Activated gamma-delta T cell treated with Interleukin-2 at 50 U/mL for 16 hours (primary cell): Measurements from ENCODE around the gene PLB1.

Experiments used
- DNase-seq: peaks from one replicate; pipeline ENCODE4 v3.0.0-alpha.2; 2020

Gene PLB1

GRCh38 chr2:28616396-28616999 is 120.6 kb downstream of the PLB1 start:
- no peak for DNase-seq

- no peak for DNase-seq
Observed at GRCh38 chr2:28617502-28618184, 121.8 kb downstream of the PLB1 start.

DNA sequence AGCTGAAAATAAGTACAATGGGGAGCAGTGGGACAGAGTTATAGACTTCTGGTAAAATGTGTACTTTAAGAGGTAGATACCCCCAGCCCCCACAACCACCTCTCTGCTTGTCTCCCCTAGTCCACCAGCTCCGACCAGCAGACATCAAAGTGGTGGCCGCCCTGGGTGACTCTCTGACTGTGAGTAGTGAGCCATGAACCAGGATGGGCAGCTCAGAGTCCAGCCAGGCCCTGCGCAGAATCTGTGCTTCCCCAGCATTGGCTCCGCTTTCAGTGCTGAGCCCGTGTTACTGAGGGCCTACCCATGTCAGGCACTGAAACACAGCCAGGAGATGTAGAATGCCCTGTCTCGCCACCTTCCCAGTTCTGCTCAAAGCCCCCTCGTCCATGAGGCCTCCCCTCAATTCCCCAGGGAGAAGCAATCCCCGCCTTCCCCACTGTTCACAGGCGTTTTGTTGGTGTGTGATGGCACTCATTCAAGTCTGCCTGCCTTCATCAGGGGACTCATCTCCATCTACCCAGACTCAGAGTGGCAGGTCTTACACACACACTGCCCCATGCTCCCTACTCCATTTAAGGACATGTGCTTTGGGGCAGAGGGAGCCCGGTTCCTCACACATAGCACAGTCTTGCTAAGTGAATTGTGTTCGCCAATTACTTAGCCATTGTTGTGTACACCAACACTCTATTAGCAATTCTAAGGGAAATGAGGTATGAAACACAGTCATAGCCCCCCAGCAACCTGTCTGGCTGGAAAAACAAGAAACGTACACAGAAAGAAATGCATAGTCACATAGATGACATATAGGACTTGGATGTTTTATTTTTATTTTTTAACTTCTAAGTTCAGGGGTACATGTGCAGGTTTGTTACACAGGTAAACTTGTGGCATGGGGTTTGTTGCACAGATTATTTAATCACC is 122.6 kb downstream of the PLB1 start:
- DNase-seq, result no peak

DNA sequence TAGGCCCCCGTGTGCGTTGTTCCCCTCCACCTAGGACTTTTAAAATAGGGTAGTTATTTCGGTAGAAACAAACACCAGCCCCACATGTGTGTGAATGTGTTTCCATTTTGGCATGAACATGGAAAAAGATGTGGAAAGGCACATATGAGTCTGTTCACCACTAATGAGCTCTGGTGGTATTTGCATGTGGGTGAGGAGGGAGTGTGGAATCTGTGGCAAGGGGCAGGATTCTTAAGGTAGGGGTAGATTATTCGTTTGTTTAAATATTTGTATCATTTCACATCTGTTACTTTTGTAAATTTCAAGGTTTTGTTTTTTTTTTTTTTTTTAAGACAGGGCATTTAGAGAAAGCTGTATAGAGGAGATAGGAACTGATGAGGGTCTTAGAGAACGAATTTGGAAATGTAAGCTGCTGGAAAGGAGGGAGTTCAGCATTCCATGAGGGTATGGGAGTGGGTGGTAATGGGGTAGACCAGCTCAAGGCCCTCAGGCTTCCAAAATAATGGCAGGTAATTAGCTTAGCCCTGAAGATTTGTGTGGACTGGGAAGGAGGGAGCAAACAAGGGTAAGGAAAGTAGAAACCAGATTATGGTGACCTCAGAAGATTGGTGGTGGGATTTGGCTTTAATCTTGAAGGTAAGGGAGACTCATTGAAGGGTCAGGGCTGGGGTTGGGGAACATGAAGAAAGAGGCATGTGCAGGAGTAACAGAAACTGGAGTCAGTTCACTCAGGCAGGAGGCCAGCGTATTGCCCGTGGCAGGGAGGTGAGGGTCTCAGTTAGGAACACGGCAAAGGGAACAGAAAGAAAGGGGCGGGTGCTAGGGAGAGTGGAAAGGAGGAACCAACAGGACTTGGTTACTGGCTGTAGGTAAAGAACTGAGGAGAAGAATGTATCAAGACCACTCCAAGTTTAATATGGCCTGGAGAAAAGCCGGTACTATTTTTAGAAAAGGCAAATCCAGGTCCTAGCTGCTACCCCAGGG is 123.6 kb downstream of the PLB1 start:
- DNase-seq, result no peak

DNA sequence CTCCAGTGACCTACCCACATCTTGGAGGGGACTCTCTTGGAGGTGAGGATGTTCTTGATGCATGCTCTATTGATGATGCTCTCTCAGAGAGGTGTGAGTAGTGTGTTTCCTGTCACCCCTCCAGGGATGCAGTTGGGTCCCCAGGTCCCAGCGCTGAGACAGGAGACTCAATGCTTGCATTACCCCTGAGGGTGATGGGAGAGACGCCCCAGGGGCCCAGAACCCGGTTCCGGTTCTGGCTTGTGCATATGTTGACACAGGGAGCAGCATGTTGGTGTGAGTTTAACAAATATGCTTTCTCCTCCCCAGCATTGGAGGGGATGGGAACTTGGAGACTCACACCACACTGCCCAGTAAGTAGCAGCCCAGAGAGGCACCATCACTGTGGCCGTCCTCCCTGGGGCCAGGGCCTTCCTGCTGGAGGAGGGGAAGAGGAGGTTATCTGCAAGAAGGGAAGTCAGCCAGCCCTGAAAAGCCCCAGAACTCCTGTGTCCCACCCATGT is 124.5 kb downstream of the PLB1 start:
- DNase-seq, result no peak

DNA sequence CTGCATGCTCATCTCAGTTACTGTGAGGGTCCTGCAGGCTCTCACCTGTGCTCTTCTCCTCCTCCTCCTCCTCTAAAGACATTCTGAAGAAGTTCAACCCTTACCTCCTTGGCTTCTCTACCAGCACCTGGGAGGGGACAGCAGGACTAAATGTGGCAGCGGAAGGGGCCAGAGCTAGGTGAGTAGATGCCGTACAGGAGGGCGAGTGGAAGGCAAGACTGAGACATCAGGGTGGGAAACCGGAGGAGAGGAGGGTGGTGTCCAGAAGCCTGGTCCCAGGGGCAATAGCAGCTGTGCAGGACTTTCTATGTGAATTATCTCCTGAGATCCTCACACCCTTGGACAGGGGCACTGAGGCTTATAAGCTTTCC is 124.9 kb downstream of the PLB1 start:
- no peak for DNase-seq

GRCh38 chr2:28621172-28622100 is 125.6 kb downstream of the PLB1 start:
- DNase-seq, result peak; percentile 68

GRCh38 chr2:28622101-28622499 is 126.2 kb downstream of the PLB1 start:
- no peak for DNase-seq

DNA sequence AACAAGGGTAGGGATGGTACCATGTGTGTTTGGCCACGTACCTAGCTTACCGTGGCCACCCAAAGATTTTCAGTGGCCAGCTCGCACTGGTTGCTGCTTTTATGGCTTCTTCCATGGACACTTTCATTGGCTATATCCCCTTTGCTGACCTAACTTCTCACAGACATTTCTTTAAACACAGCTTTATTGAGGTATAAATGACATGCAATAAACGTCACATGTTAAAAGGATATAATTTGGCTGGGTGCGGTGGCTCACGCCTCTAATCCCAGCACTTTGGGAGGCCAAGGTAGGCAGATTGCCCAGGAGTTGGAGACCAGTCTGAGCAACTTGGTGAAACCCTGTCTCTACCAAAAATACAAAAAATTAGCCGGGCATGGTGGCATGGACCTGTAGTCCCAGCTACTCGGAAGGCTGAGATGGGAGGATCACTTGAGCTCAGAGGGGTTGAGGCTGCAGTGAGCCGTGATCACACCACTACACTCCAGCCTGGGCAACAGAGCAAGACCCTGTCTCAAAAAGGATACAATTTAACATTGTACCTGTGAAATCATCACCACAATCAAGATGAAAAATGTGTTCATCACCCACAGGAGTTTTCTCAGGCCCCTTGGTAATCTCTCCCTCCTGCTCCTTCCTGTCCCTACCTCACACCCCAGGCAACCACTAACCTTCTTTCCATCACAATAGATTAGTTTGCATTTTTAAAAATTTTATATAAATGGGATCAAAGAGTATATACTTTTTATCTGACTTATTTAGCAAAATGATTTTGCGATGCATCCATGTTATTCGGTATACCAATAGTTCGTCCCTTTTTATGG is 127.9 kb downstream of the PLB1 start:
- no peak for DNase-seq

GRCh38 chr2:28624436-28624792 is 128.6 kb downstream of the PLB1 start:
- no peak for DNase-seq

GRCh38 chr2:28624793-28625701 is 129.2 kb downstream of the PLB1 start:
- DNase-seq, result peak; percentile 33

GRCh38 chr2:28626376-28626775 is 130.5 kb downstream of the PLB1 start:
- DNase-seq, result no peak

DNA sequence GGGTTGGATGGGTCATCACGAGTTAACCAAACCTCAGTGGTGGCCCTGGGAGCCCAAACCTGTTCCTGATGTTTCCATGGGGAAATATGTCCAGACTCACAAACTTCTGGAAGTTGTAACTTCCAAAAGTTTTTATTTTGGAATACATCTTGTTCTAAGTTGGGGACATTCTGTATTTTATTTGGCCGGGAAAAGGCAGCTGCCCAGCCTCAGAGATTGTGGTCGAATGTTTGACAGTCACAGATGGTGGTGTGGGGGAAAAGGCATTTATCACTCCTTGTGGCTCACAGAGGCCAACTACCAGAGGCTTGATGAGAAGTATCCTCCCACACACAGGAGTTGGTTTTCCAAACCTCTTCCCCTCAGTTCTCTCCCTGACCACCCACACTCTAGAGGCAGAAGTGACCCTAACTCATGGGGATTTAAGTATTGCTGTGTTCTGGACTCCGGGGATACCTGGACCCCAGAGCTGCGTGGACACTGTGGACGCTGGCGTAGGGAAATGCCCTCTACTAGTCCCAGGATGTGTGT is 131.1 kb downstream of the PLB1 start:
- DNase-seq, result no peak

- DNase-seq, result no peak
Observed at GRCh38 chr2:28627722-28628480, 132.0 kb downstream of the PLB1 start.

- DNase-seq, result no peak
Observed at GRCh38 chr2:28628506-28628905, 132.6 kb downstream of the PLB1 start.

- no peak for DNase-seq
Observed at GRCh38 chr2:28628987-28629386, 133.1 kb downstream of the PLB1 start.

GRCh38 chr2:28629910-28630309 is 134.1 kb downstream of the PLB1 start:
- DNase-seq, result no peak

DNA sequence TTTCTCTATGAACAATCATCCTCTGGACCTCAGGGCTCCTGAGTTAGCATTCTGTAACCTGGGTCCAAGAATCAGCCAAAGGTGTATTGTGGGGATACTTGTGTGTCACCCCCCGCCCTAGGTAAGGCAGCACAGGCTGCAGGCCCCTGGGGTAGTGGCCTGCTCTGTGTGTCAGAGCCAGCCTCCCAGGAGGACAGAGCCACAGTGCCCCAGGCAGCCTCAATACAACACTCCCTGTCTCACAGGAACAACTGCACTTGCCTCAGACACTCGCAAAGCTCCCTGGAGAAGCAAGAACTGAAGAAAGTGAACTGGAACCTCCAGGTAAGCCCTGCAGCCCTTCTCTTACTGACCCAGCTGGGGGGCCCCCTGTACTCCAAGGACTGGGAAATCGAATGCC is 134.5 kb downstream of the PLB1 start:
- DNase-seq, result no peak
